ENCODE data around the gene LPIN1. TPM values are rescaled to one million over a fixed set of nuclear protein-coding genes. Genes with fewer than 3 reads are reported as not detected.

The LPIN1 gene
- total and polyA plus RNA-seq, 2 donors (not counting 1 experiment from before 2014, with no cell fraction given), result 36.3 to 99.1 TPM

DNA sequence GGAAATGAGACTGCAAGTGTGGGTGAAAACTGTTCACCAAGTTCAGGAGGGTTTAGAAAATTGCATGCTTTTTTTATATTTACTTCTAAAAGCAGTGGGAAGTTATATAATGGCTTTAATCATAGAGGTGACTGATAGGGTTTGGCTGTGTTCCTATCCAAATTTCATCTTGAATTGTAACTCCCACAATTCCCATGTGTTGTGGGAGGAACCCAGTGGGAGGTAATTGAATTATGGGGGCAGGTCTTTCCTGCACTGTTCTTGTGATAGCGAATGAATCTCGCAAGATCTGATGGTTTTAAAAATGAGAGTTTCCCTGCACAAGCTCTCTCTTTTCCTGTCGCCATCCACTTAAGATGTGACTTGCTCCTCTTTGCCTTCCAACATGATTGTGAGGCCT is 40.7 kb upstream of the LPIN1 start:
- Histone ChIP-seq H3K4me3 (ENCODE audit: control extremely low read depth in 1 of 5, extremely low read depth in 1 of 5, insufficient read depth in 1 of 5, low read depth in 2 of 5, low read length in 4 of 5) (no peak overlapping the region), H3K27ac (ENCODE audit: low read length in 2 of 2) (no peak overlapping the region), H2AFZ (ENCODE audit: insufficient read depth, low read depth, low read length, poor library complexity, severe bottlenecking) (no peak overlapping the region), H3K79me2 (ENCODE audit: control insufficient read depth, insufficient read depth, low read length) (no peaks in the 10 kb centered on the region), H3K36me3 (replicated peaks in 1 of 2; ENCODE audit: control extremely low read depth in 1 of 2, control insufficient read depth in 1 of 2, extremely low read depth in 1 of 2, insufficient read depth in 2 of 2, low read length in 1 of 2) (no peaks in the 10 kb centered on the region), H4K20me1 (ENCODE audit: control insufficient read depth, insufficient read depth, low read length, poor library complexity, severe bottlenecking) (no peaks in the 10 kb centered on the region), H3K9ac (ENCODE audit: low read length) (no peak overlapping the region), H3K9me3 (ENCODE audit: control extremely low read depth in 1 of 3, control insufficient read depth in 2 of 3, insufficient read depth in 1 of 3, low read length in 2 of 3) (no peaks in the 10 kb centered on the region), H3K27me3 (replicated peaks in 1 of 4; ENCODE audit: control extremely low read depth in 1 of 4, control insufficient read depth in 3 of 4, insufficient read depth in 4 of 4, low read length in 3 of 4) (no peaks in the 10 kb centered on the region), H3K4me2 (replicated peaks; ENCODE audit: low read depth, low read length, poor library complexity, severe bottlenecking) (no peak overlapping the region), H3K4me1 (ENCODE audit: control insufficient read depth in 2 of 2, insufficient read depth in 2 of 2, low read length in 2 of 2) (peaks cover 14 to 17% of the 10 kb centered on the region in 2 donors)
- intact Hi-C loops (cut with micrococcal nuclease), result no loop called here
- ChIA-PET POLR2A (no interaction called here), CTCF (interaction anchor here (0.9 to 2.0 kb wide), 3 partner anchors 15 to 74 kb away, joined by 3 to 11 read pairs (median 4); no protein-coding TSS in a partner anchor)
- 94% methylated on average over 3 of the region's 3 CpGs for WGBS (ENCODE audit: insufficient coverage)
- H3K27ac Mint-ChIP-seq, result no peak overlapping the region
- DNase-seq (no peak), ATAC-seq (ENCODE audit: low read depth) (no peak)
- H3K4me1 Mint-ChIP-seq, result no peaks in the 10 kb centered on the region
- TF ChIP-seq, protein P1, sequence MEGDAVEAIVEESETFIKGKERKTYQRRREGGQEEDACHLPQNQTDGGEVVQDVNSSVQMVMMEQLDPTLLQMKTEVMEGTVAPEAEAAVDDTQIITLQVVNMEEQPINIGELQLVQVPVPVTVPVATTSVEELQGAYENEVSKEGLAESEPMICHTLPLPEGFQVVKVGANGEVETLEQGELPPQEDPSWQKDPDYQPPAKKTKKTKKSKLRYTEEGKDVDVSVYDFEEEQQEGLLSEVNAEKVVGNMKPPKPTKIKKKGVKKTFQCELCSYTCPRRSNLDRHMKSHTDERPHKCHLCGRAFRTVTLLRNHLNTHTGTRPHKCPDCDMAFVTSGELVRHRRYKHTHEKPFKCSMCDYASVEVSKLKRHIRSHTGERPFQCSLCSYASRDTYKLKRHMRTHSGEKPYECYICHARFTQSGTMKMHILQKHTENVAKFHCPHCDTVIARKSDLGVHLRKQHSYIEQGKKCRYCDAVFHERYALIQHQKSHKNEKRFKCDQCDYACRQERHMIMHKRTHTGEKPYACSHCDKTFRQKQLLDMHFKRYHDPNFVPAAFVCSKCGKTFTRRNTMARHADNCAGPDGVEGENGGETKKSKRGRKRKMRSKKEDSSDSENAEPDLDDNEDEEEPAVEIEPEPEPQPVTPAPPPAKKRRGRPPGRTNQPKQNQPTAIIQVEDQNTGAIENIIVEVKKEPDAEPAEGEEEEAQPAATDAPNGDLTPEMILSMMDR (IDR thresholded peaks at IDR 0.05), result no peak
- TF ChIP-seq EZH2 (IDR thresholded peaks at IDR 0.05; ENCODE audit: borderline replicate concordance, insufficient read depth, low read depth, low read length, poor library complexity, severe bottlenecking), result no peak
- no peaks in the 10 kb centered on the region for H3K9me3 Mint-ChIP-seq (ENCODE audit: insufficient read depth)
- H3K4me3 Mint-ChIP-seq, result no peak overlapping the region
- peaks cover 5% of the 10 kb centered on the region for H3K27me3 Mint-ChIP-seq

- Histone ChIP-seq H3K36me3 (replicated peaks in 1 of 2; ENCODE audit: control extremely low read depth in 1 of 2, control insufficient read depth in 1 of 2, extremely low read depth in 1 of 2, insufficient read depth in 2 of 2, low read length in 1 of 2) (no peaks in the 10 kb centered on the region), H3K4me3 (ENCODE audit: control extremely low read depth in 1 of 5, extremely low read depth in 1 of 5, insufficient read depth in 1 of 5, low read depth in 2 of 5, low read length in 4 of 5) (no peak overlapping the region), H3K9ac (ENCODE audit: low read length) (no peak overlapping the region), H3K27me3 (replicated peaks in 1 of 4; ENCODE audit: control extremely low read depth in 1 of 4, control insufficient read depth in 3 of 4, insufficient read depth in 4 of 4, low read length in 3 of 4) (no peaks in the 10 kb centered on the region), H4K20me1 (ENCODE audit: control insufficient read depth, insufficient read depth, low read length, poor library complexity, severe bottlenecking) (no peaks in the 10 kb centered on the region), H3K9me3 (ENCODE audit: control extremely low read depth in 1 of 3, control insufficient read depth in 2 of 3, insufficient read depth in 1 of 3, low read length in 2 of 3) (no peaks in the 10 kb centered on the region), H3K4me1 (ENCODE audit: control insufficient read depth in 2 of 2, insufficient read depth in 2 of 2, low read length in 2 of 2) (no peaks in the 10 kb centered on the region), H3K4me2 (replicated peaks; ENCODE audit: low read depth, low read length, poor library complexity, severe bottlenecking) (no peak overlapping the region), H3K79me2 (ENCODE audit: control insufficient read depth, insufficient read depth, low read length) (no peaks in the 10 kb centered on the region), H3K27ac (ENCODE audit: low read length in 2 of 2) (no peak overlapping the region), H2AFZ (ENCODE audit: insufficient read depth, low read depth, low read length, poor library complexity, severe bottlenecking) (no peak overlapping the region)
- ChIA-PET CTCF (interaction anchor here (1.3 to 1.7 kb wide), 2 partner anchors 10 to 15 kb away, joined by 3 to 6 read pairs; no protein-coding TSS in a partner anchor), POLR2A (no interaction called here)
- H3K4me3 Mint-ChIP-seq, result no peak overlapping the region
- WGBS (ENCODE audit: insufficient coverage), result 100% methylated on average over 2 of the region's 3 CpGs
- TF ChIP-seq, protein P1 (IDR thresholded peaks at IDR 0.05), result no peak
- no peak for TF ChIP-seq EZH2 (IDR thresholded peaks at IDR 0.05; ENCODE audit: borderline replicate concordance, insufficient read depth, low read depth, low read length, poor library complexity, severe bottlenecking)
- ATAC-seq (ENCODE audit: low read depth) (no peak), DNase-seq (no peak)
- no peak overlapping the region for H3K27ac Mint-ChIP-seq
- peaks cover 5% of the 10 kb centered on the region for H3K27me3 Mint-ChIP-seq
- H3K9me3 Mint-ChIP-seq (ENCODE audit: insufficient read depth), result no peaks in the 10 kb centered on the region
- intact Hi-C loops (cut with micrococcal nuclease), result no loop called here
- no peaks in the 10 kb centered on the region for H3K4me1 Mint-ChIP-seq
These were observed 38.3 kb upstream of the LPIN1 start for GRCh38 chr2:11708106-11708505.

Measured in B cell (primary cell).